ENCODE measurements around the gene CD52.
"Not testable (repeated sequence)": the region's sequence is repeated elsewhere in the genome, so short reads cannot be mapped to it uniquely, and the experiment has no call there.

The CD52 gene

DNA sequence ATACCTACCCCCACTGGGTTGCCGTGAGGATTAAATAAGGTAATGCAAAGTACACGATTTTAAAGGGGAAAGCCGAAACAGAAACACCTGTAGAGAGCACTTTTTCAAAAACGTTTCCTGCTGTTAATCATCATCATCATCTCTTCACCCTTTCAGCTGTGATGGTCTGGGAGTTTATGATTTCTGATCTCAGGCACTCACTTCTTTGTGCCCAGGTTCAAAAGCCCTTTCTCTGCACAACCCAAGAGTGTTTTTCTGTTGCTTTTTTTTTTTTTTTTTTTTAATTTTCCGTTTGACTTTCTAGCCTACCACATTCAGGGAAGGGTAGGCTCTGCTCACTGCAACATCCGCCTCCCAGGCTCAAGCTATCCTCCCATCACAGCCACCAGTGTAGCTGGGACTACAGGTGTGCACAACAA is 10.4 kb upstream of the CD52 start:
- POLR2A ChIA-PET (ENCODE audit: low non-redundant PET), result no interaction called here
- no peak for DNase-seq (ENCODE audit: low spot score)
- CTCF ChIA-PET, result interaction anchor here (0.8 to 1.6 kb wide), 3 partner anchors 13 to 47 kb away, joined by 4 to 8 read pairs (median 4); partner anchors contain the start of gene CRYBG2
- peak overlapping the region; percentile 42 for H3K27ac ChIP-seq
- TF ChIP-seq, protein P1, sequence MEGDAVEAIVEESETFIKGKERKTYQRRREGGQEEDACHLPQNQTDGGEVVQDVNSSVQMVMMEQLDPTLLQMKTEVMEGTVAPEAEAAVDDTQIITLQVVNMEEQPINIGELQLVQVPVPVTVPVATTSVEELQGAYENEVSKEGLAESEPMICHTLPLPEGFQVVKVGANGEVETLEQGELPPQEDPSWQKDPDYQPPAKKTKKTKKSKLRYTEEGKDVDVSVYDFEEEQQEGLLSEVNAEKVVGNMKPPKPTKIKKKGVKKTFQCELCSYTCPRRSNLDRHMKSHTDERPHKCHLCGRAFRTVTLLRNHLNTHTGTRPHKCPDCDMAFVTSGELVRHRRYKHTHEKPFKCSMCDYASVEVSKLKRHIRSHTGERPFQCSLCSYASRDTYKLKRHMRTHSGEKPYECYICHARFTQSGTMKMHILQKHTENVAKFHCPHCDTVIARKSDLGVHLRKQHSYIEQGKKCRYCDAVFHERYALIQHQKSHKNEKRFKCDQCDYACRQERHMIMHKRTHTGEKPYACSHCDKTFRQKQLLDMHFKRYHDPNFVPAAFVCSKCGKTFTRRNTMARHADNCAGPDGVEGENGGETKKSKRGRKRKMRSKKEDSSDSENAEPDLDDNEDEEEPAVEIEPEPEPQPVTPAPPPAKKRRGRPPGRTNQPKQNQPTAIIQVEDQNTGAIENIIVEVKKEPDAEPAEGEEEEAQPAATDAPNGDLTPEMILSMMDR (conservative IDR thresholded peaks at IDR 0.05; ENCODE audit: low read depth), result no peak

DNA sequence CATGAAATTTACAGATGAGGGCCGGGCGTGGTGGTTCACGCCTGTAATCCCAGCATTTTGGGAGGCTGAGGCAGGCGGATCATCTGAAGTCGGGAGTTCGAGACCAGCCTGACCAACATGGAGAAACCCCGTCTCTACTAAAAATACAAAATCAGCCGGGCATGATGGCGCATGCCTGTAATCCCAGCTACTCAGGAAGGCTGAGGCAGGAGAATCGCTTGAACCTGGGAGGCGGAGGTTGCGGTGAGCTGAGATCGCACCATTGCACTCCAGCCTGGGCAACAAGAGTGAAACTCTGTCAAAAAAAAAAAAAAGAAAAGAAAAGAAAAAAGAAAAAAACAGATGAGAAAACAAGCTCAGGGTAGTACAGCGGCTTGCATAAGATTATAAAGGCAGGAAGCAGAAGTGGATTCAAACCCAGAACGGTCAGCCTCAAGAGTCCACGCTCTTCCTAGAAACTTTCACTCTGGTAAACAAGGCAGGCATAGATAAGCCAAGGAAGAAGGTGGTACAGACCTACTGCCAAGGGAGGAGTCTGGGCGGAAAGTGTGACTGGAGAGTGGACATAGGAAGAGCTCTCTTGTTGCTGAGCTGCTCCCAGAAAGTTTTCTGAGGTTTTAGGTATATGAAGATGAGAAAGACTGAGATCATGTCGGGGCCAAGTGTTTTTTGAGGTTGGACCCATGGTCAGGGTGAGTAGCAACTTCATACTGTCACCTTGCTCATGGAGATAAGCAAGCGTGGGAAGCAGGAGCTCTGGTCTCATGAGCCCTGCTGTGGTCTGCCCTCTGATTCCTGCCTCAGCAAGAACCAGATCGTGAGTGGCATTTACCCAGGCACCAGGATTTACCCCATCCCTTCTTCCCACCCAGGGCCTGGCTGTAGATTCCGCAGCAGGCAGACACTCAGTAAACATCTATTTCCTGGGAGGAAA is 9.5 kb upstream of the CD52 start:
- peak overlapping the region; percentile 42 for H3K27ac ChIP-seq
- CTCF ChIA-PET, result interaction anchor here (0.6 to 2.2 kb wide), 5 partner anchors 13 to 1479 kb away, joined by 3 to 11 read pairs (median 4); partner anchors contain the start of gene CRYBG2
- POLR2A ChIA-PET (ENCODE audit: low non-redundant PET); DNase-seq (ENCODE audit: low spot score): not testable (repeated sequence)

DNA sequence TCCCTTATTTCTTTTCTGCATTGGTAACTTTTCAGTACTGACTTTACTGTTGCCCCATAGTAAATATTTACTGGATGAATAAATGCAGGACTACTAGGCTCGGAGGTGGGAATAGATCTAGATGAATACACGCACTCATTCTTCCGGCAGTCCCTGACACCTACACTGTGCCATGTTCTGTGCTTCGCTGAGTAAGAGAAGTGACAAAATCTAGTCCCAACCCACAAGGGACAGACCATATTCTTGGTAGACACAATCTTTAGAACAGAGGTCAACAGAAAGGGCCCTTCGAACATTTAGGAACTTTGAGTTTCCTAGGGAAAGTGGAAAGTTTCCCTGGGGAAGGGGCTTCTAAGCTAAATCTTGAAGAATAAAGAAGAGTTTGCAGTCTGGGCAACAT is 3.3 kb upstream of the CD52 start:
- H3K27ac ChIP-seq, result no peak overlapping the region
- DNase-seq (ENCODE audit: low spot score), result no peak
- TF ChIP-seq, protein P1 (conservative IDR thresholded peaks at IDR 0.05; ENCODE audit: low read depth), result no peak
- POLR2A ChIA-PET (ENCODE audit: low non-redundant PET), result no interaction called here
- CTCF ChIA-PET, result interaction anchor here (0.6 to 1.0 kb wide), 4 partner anchors 10 to 77 kb away, joined by 3 to 5 read pairs (median 4); no protein-coding TSS in a partner anchor

DNA sequence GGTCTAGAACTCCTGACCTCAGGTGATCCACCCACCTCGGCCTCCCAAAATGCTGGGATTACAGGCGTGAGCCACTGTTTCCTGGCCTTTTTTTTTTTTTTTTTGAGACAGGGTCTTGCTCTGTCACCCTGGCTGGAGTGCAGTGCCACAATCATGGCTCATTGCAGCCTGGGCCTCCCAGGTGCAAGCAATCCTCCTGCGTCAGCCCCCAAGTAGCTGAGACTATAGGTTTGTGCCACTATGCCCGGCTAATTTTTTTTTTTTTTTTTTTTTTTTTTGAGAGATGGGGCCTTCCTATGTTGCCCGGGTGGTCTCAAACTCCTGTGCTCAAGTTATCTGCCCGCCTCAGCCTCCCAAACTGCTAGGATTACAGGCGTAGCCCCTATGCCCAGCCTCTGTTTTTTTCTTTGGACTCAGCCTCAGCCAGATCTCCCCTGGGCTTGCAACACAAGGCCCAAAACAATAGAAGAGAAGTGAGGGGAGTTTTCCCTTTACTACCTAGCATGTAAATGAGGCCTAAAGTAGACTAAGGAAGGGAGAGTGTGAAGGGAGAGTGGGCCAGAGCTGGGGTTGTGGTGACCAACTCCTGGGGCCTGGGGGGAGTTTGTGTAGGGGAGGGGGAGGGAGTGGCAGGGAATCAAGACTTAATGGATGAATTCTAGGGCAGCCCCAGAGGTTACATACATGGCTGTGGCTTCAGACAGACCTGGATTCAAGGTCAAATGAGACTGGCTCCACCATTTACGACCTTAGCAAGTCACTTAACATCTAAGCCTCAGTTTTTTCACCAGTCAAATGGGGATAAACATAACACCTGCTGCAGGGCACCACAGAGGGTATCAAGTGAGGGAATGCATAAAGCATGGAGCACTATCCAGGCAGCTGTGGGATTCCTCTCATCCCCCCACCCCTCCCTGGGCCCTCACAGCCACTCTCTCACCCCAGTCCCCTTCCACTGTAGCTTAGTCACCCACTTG is 1.6 kb upstream of the CD52 start:
- no peak overlapping the region for H3K27ac ChIP-seq
- POLR2A ChIA-PET (ENCODE audit: low non-redundant PET), result no interaction called here
- CTCF ChIA-PET, result interaction anchor here (0.6 kb wide), 1 partner anchor 117 kb away, joined by 6 read pairs; no protein-coding TSS in a partner anchor
- DNase-seq (ENCODE audit: low spot score), result no peak
- TF ChIP-seq, protein P1 (conservative IDR thresholded peaks at IDR 0.05; ENCODE audit: low read depth), result no peak

- CTCF ChIA-PET, result interaction anchor here (0.6 kb wide), 1 partner anchor 211 kb away, joined by 3 read pairs; no protein-coding TSS in a partner anchor
- H3K27ac ChIP-seq, result no peak overlapping the region
- POLR2A ChIA-PET (ENCODE audit: low non-redundant PET), result no interaction called here
- no peak for DNase-seq (ENCODE audit: low spot score)
- TF ChIP-seq, protein P1 (conservative IDR thresholded peaks at IDR 0.05; ENCODE audit: low read depth), result no peak
Measured at GRCh38 chr1:26317146-26317545, 612 bp upstream of the CD52 start.

DNA sequence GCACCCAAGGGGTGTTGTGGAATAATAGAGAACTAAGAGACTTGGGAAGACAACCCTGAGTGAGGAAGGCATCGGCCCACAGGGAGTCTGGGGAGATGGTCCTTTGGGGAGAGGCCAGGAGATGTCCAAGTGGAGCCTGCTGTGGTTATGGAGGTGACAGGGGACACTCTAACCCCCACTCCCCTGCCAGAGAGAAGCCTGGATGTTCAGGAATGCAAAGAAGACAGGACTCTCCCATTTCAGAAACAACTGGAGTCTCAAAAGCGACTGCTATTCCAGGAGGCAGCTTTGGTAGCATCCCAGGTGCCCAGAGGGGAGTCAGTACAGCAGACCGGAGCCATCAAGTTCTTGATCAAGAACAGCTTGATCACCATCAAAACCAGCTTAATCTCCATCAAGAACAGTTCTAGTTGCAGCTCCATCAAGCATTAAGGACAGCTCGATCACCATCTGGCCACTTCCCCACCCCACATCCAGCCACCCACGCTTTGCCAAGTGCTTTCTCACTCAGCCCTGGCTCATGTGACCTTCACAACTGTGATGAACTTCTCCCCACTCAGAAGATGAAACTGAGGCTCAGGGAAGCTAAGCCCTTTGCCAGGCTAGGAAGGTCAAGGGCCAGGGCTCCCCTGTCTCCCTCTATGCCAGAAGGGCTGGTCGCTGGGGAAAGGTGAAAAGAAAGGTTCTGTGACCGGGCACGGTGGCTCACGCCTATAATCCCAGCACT is 743 bp downstream of the CD52 start:
- peak overlapping the region; percentile 22 for H3K27ac ChIP-seq
- ChIA-PET POLR2A (ENCODE audit: low non-redundant PET) (interaction anchor here (0.5 kb wide), 1 partner anchor 9 kb away, joined by 3 read pairs; no protein-coding TSS in a partner anchor), CTCF (interaction anchor here (0.6 to 1.5 kb wide), 3 partner anchors 46 to 115 kb away, joined by 3 to 7 read pairs (median 6); no protein-coding TSS in a partner anchor)
- no peak for DNase-seq (ENCODE audit: low spot score)
- TF ChIP-seq, protein P1 (conservative IDR thresholded peaks at IDR 0.05; ENCODE audit: low read depth), result no peak

Measured in RWPE1 (cell line).